Measurements from ENCODE around the gene UNC93B1.

DNA sequence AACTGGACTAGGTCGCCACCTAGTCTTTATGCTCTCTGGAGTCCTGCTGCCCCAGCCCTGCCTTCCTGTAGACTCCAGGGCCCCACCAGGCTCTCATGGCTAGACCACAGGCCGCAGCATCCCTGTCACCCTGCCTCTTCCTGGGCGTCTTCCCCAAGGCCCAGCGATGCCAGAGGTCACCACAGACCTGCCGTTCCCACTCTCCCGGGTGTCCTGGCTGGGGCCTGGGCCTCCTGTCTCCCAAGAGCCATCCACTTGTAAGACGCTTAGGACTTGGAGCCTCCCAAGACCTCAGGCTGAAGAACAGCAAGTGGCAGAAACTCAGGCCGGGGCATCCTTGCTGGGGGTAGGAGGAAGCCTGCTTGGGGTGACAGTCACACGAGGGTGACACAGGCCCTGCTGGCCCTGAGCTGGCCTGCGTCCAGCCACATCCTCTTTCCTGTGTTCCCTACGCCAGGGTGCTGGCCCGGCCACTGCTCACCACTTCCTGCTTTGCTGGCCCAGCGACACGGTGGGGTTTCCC, 32.9 kb upstream of the UNC93B1 start:
- TF ChIP-seq CREB1 (IDR thresholded peaks at IDR 0.05; ENCODE audit: low read depth) (no peak), ZBTB7A (IDR thresholded peaks at IDR 0.05; ENCODE audit: low read depth) (no peak), CEBPB (IDR thresholded peaks at IDR 0.05) (no peak), YY1 (IDR thresholded peaks at IDR 0.05; ENCODE audit: low read depth) (no peak), TAF1 (IDR thresholded peaks at IDR 0.05; ENCODE audit: low read depth) (no peak), FOXM1 (IDR thresholded peaks at IDR 0.05; ENCODE audit: borderline replicate concordance, low read depth) (no peak), RAD21 (IDR thresholded peaks at IDR 0.05; ENCODE audit: low read depth) (no peak), EGR1 (IDR thresholded peaks at IDR 0.05) (no peak), TEAD4 (IDR thresholded peaks at IDR 0.05) (no peak), EP300 (IDR thresholded peaks at IDR 0.05; ENCODE audit: borderline replicate concordance) (no peak)
- TF ChIP-seq, protein P1, sequence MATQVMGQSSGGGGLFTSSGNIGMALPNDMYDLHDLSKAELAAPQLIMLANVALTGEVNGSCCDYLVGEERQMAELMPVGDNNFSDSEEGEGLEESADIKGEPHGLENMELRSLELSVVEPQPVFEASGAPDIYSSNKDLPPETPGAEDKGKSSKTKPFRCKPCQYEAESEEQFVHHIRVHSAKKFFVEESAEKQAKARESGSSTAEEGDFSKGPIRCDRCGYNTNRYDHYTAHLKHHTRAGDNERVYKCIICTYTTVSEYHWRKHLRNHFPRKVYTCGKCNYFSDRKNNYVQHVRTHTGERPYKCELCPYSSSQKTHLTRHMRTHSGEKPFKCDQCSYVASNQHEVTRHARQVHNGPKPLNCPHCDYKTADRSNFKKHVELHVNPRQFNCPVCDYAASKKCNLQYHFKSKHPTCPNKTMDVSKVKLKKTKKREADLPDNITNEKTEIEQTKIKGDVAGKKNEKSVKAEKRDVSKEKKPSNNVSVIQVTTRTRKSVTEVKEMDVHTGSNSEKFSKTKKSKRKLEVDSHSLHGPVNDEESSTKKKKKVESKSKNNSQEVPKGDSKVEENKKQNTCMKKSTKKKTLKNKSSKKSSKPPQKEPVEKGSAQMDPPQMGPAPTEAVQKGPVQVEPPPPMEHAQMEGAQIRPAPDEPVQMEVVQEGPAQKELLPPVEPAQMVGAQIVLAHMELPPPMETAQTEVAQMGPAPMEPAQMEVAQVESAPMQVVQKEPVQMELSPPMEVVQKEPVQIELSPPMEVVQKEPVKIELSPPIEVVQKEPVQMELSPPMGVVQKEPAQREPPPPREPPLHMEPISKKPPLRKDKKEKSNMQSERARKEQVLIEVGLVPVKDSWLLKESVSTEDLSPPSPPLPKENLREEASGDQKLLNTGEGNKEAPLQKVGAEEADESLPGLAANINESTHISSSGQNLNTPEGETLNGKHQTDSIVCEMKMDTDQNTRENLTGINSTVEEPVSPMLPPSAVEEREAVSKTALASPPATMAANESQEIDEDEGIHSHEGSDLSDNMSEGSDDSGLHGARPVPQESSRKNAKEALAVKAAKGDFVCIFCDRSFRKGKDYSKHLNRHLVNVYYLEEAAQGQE (IDR thresholded peaks at IDR 0.05; ENCODE audit: low read depth): no peak
- TF ChIP-seq, protein P2, sequence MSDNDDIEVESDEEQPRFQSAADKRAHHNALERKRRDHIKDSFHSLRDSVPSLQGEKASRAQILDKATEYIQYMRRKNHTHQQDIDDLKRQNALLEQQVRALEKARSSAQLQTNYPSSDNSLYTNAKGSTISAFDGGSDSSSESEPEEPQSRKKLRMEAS (IDR thresholded peaks at IDR 0.05): no peak

All from Ishikawa (cell line).